KMS-11 (cell line): Measurements from ENCODE around the gene USP2.

Source experiments
- H2AFZ ChIP-seq: fragments of 200-600 bp; sonication (generic); 2 replicates; pipeline ENCODE4 v1.6.1; 2016; ENCODE audit warnings: antibody characterized with exemption, mixed run types, low read depth
- H3K27ac ChIP-seq: fragments of 200-600 bp; sonication (generic); 2 replicates; pipeline ENCODE4 v1.6.1; 2016; ENCODE audit warnings: mild to moderate bottlenecking, mixed run types
- H3K27me3 ChIP-seq: fragments of 200-600 bp; sonication (generic); 2 replicates; pipeline ENCODE4 v1.6.1; 2017; ENCODE audit warnings: mild to moderate bottlenecking, low read depth, mixed run types, moderate library complexity; ENCODE audit not compliant: insufficient read depth
- H3K36me3 ChIP-seq: fragments of 200-600 bp; sonication (generic); 2 replicates; pipeline ENCODE4 v1.6.1; 2017; ENCODE audit warnings: mild to moderate bottlenecking, mixed run types; ENCODE audit not compliant: insufficient read depth
- H3K4me1 ChIP-seq: fragments of 200-600 bp; sonication (generic); 2 replicates; pipeline ENCODE4 v1.6.1; 2016; ENCODE audit warnings: mild to moderate bottlenecking, low read depth, mixed run types; ENCODE audit not compliant: poor library complexity, severe bottlenecking
- H3K4me2 ChIP-seq: fragments of 200-600 bp; sonication (generic); 2 replicates; pipeline ENCODE4 v1.7.0; 2016; ENCODE audit warnings: mild to moderate bottlenecking, mixed run types
- H3K4me3 ChIP-seq: fragments of 200-600 bp; sonication (generic); IDR thresholded peaks from 2 replicates; pipeline ENCODE4 v1.6.1; 2017; ENCODE audit warnings: low read depth, low read length, mixed read lengths; ENCODE audit not compliant: insufficient read depth
- H3K79me2 ChIP-seq: fragments of 200-600 bp; sonication (generic); 2 replicates; pipeline ENCODE4 v1.6.1; 2016; ENCODE audit warnings: low read depth, mixed run types; ENCODE audit not compliant: insufficient read depth
- H3K9ac ChIP-seq: fragments of 200-600 bp; sonication (generic); 2 replicates; pipeline ENCODE4 v1.6.1; 2016; ENCODE audit warnings: mild to moderate bottlenecking, mixed run types
- H4K20me1 ChIP-seq: fragments of 200-600 bp; sonication (generic); 2 replicates; pipeline ENCODE4 v1.6.1; 2016; ENCODE audit warnings: mild to moderate bottlenecking, mixed run types; ENCODE audit not compliant: insufficient read depth
- CTCF ChIP-seq: fragments of 200-600 bp; sonication (generic); conservative IDR thresholded peaks from 2 replicates; pipeline ENCODE4 v1.6.1; 2017; ENCODE audit warnings: low read depth, mild to moderate bottlenecking, antibody characterized with exemption, low read length, moderate library complexity, mixed read lengths

Gene USP2

GRCh38 chr11:119340335-119341221 lies 40.9 kb downstream of the USP2 start, which contains the start of gene C1QTNF5:
Gene C1QTNF5 (minus strand): TSS chr11:119340883. CDS start chr11:119340397, 486 bp downstream.
- Histone ChIP-seq H3K36me3 (no peaks in the 10 kb centered on the region), H3K4me2 (no peak within 1 kb of the TSS), H3K4me3 (no peak within 1 kb of the TSS), H4K20me1 (no peaks in the 10 kb centered on the region), H3K4me1 (no peaks in the 10 kb centered on the region), H3K79me2 (no peaks in the 10 kb centered on the region), H2AFZ (no peak within 1 kb of the TSS), H3K9ac (no peak within 1 kb of the TSS), H3K27me3 (no peaks in the 10 kb centered on the region; the same call in 1 of the 2 replicates), H3K27ac (no peak within 1 kb of the TSS)
- TF ChIP-seq CTCF: no peak

DNA sequence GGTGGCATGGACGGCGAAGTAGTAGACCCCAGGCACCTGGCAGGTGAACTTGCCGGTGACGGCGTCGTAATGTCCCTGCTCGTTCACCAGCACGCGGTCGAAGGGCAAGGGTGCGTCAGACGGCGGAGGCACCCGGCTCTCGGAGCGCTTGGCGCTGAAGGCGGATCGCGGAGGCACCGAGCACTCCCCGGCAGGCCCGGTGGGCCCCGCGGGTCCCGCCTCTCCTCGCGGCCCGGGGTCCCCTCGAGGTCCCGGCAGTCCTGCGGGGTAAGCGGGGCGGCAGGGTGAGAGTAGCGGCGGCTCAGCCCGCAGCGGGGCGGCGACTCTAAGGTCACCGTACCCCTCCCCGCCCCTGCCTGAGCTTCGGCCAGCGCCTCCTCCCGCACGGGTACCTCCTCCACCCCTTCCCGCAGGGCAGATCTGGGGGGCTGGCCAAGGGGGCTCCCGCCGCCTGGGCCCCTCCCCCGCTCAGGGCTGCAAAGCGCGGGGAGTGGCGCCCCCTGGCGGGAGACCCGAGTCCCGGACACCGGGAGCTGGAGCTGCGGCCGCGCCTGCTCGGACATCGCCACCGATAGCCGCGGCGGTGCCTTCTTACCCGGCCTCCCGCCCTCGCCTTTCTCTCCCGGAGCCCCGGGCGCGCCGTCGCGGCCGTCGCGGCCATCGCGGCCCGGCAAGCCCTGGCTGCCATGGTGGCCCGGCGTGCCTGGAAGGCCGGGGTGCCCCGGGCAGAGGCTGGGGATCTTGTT lies 41.7 kb downstream of the USP2 start:
- Histone ChIP-seq H3K4me2 (no peak overlapping the region), H3K9ac (no peak overlapping the region), H2AFZ (no peak overlapping the region), H3K27ac (no peak overlapping the region), H3K36me3 (no peaks in the 10 kb centered on the region), H3K4me3 (no peak overlapping the region), H3K79me2 (peaks cover 5% of the 10 kb centered on the region; the same call in 1 of the 2 replicates), H3K27me3 (no peaks in the 10 kb centered on the region; the same call in 1 of the 2 replicates), H3K4me1 (no peaks in the 10 kb centered on the region), H4K20me1 (no peaks in the 10 kb centered on the region)
- TF ChIP-seq CTCF: no peak

DNA sequence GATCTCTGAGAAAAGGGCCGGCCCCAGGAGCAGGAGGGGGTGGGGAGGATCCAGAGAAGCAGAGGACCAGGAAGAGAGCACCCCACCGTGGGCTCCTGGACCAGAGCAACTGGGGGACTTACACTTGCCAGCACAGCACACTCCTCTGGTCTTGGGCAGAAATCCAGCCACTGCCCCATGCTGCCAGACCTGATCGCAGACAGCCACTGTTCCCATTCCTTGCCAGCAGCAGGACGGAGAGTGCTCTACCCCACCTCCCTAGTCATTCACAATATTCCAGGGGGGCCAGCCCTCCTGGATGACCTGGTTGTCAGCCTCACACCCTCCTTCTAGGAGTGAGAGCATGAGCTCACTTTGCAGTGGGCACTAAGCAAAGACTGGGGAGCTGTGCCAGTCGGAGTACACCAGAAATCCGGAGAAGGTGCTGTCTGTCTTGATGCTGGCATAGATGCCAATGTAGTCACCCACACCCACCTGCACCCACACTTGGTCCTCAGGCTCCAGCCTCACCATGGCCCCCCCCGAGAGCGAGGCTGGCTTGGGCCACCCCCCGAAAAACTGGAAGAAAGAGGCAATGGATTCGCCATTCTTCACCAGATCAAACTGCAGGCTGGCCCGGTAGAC lies 42.4 kb downstream of the USP2 start:
- Histone ChIP-seq H3K79me2 (peaks cover 6% of the 10 kb centered on the region; the same call in 1 of the 2 replicates), H3K27me3 (no peaks in the 10 kb centered on the region; the same call in 1 of the 2 replicates), H3K36me3 (no peaks in the 10 kb centered on the region), H2AFZ (no peak overlapping the region), H4K20me1 (no peaks in the 10 kb centered on the region), H3K4me2 (no peak overlapping the region), H3K27ac (no peak overlapping the region), H3K9ac (no peak overlapping the region), H3K4me3 (no peak overlapping the region), H3K4me1 (no peaks in the 10 kb centered on the region)
- TF ChIP-seq CTCF: no peak

- no peak overlapping the region for H3K27ac ChIP-seq
- H3K4me2 ChIP-seq: no peak overlapping the region
- no peak overlapping the region for H2AFZ ChIP-seq
- TF ChIP-seq CTCF: peak; percentile 76
- H3K4me1 ChIP-seq: no peaks in the 10 kb centered on the region
- no peak overlapping the region for H3K4me3 ChIP-seq
- H3K79me2 ChIP-seq: peaks cover 6% of the 10 kb centered on the region; the same call in 1 of the 2 replicates
- no peak overlapping the region for H3K9ac ChIP-seq
- no peaks in the 10 kb centered on the region; the same call in 1 of the 2 replicates for H3K27me3 ChIP-seq
- no peaks in the 10 kb centered on the region for H3K36me3 ChIP-seq
- H4K20me1 ChIP-seq: no peaks in the 10 kb centered on the region
These were observed 43.1 kb downstream of the USP2 start for GRCh38 chr11:119338318-119338890.
